BLaER1 (cell line): ENCODE measurements around the gene SPAG5.

ENCODE experiments used
- H3K27ac ChIP-seq: shearing (Covaris generic); formaldehyde crosslinking; 2 replicates; pipeline ENCODE4 v1.8.1; 2022
- H3K27me3 ChIP-seq: shearing (Covaris generic); formaldehyde crosslinking; 2 replicates; pipeline ENCODE4 v1.8.1; 2022
- H3K36me3 ChIP-seq: shearing (Covaris generic); formaldehyde crosslinking; 2 replicates; pipeline ENCODE4 v1.8.1; 2022
- H3K4me1 ChIP-seq: shearing (Covaris generic); formaldehyde crosslinking; 2 replicates; pipeline ENCODE4 v1.8.1; 2022
- H3K4me2 ChIP-seq: shearing (Covaris generic); formaldehyde crosslinking; 2 replicates; pipeline ENCODE4 v1.8.1; 2022
- H3K4me3 ChIP-seq: shearing (Covaris generic); formaldehyde crosslinking; 2 replicates; pipeline ENCODE4 v1.8.1; 2022
- H3K9ac ChIP-seq: shearing (Covaris generic); formaldehyde crosslinking; 2 replicates; pipeline ENCODE4 v1.8.1; 2022
- H3K9me3 ChIP-seq: shearing (Covaris generic); formaldehyde crosslinking; 2 replicates; pipeline ENCODE4 v1.8.1; 2022
- H4K20me1 ChIP-seq: shearing (Covaris generic); formaldehyde crosslinking; 2 replicates; pipeline ENCODE4 v1.8.1; 2022
- Cebpa-rat ChIP-seq: shearing (Covaris generic); IDR thresholded peaks from 2 replicates; pipeline ENCODE4 v1.8.1; 2022

The SPAG5 gene

GRCh38 chr17:28537219-28537610 is 61.6 kb downstream of the SPAG5 start:
- Histone ChIP-seq H3K9me3 (no peaks in the 10 kb centered on the region), H3K36me3 (no peaks in the 10 kb centered on the region), H3K4me3 (no peak overlapping the region), H3K27me3 (no peaks in the 10 kb centered on the region), H3K4me1 (peaks cover 16% of the 10 kb centered on the region), H3K27ac (no peak overlapping the region), H4K20me1 (no peaks in the 10 kb centered on the region), H3K9ac (no peak overlapping the region), H3K4me2 (no peak overlapping the region)
- no peak for TF ChIP-seq Cebpa-rat

GRCh38 chr17:28536532-28537218 is 62.1 kb downstream of the SPAG5 start:
- Histone ChIP-seq H3K4me1 (peaks cover 16% of the 10 kb centered on the region), H3K27ac (no peak overlapping the region), H3K9me3 (no peaks in the 10 kb centered on the region), H3K36me3 (no peaks in the 10 kb centered on the region), H4K20me1 (no peaks in the 10 kb centered on the region), H3K4me3 (no peak overlapping the region), H3K4me2 (no peak overlapping the region), H3K9ac (no peak overlapping the region), H3K27me3 (no peaks in the 10 kb centered on the region)
- TF ChIP-seq Cebpa-rat: no peak

GRCh38 chr17:28534740-28535375 is 64.0 kb downstream of the SPAG5 start:
- no peak for TF ChIP-seq Cebpa-rat
- Histone ChIP-seq H3K9me3 (no peaks in the 10 kb centered on the region), H3K27ac (no peak overlapping the region), H3K27me3 (no peaks in the 10 kb centered on the region), H3K36me3 (no peaks in the 10 kb centered on the region), H3K4me3 (no peak overlapping the region), H3K9ac (no peak overlapping the region), H4K20me1 (no peaks in the 10 kb centered on the region), H3K4me1 (peaks cover 11% of the 10 kb centered on the region; the same call in 1 of the 2 replicates), H3K4me2 (no peak overlapping the region)

GRCh38 chr17:28533091-28533807 is 65.6 kb downstream of the SPAG5 start:
- Histone ChIP-seq H3K4me2 (no peak overlapping the region), H4K20me1 (no peaks in the 10 kb centered on the region), H3K4me3 (no peak overlapping the region), H3K27ac (no peak overlapping the region), H3K9me3 (no peaks in the 10 kb centered on the region), H3K27me3 (no peaks in the 10 kb centered on the region), H3K4me1 (peaks cover 27% of the 10 kb centered on the region), H3K9ac (no peak overlapping the region), H3K36me3 (no peaks in the 10 kb centered on the region)
- TF ChIP-seq Cebpa-rat: no peak

GRCh38 chr17:28532050-28532960 is 66.5 kb downstream of the SPAG5 start:
- H3K4me2 ChIP-seq: no peak overlapping the region
- H4K20me1 ChIP-seq: no peaks in the 10 kb centered on the region
- TF ChIP-seq Cebpa-rat: no peak
- H3K27me3 ChIP-seq: no peaks in the 10 kb centered on the region
- no peak overlapping the region for H3K27ac ChIP-seq
- peaks cover 33% of the 10 kb centered on the region for H3K4me1 ChIP-seq
- no peak overlapping the region for H3K9ac ChIP-seq
- H3K9me3 ChIP-seq: no peaks in the 10 kb centered on the region
- H3K4me3 ChIP-seq: no peak overlapping the region
- no peaks in the 10 kb centered on the region for H3K36me3 ChIP-seq

GRCh38 chr17:28530926-28531325 is 67.9 kb downstream of the SPAG5 start:
- H3K9ac ChIP-seq: no peak overlapping the region
- no peaks in the 10 kb centered on the region for H3K36me3 ChIP-seq
- H3K4me1 ChIP-seq: peaks cover 45% of the 10 kb centered on the region
- no peaks in the 10 kb centered on the region for H3K9me3 ChIP-seq
- H3K4me3 ChIP-seq: no peak overlapping the region
- H3K27ac ChIP-seq: no peak overlapping the region
- H3K27me3 ChIP-seq: no peaks in the 10 kb centered on the region
- H3K4me2 ChIP-seq: no peak overlapping the region
- TF ChIP-seq Cebpa-rat: no peak
- H4K20me1 ChIP-seq: no peaks in the 10 kb centered on the region

GRCh38 chr17:28530250-28530649 is 68.6 kb downstream of the SPAG5 start:
- TF ChIP-seq Cebpa-rat: no peak
- Histone ChIP-seq H3K4me1 (peaks cover 45% of the 10 kb centered on the region), H3K27me3 (no peaks in the 10 kb centered on the region), H3K4me2 (no peak overlapping the region), H3K36me3 (no peaks in the 10 kb centered on the region), H4K20me1 (no peaks in the 10 kb centered on the region), H3K27ac (no peak overlapping the region), H3K9me3 (no peaks in the 10 kb centered on the region), H3K4me3 (no peak overlapping the region), H3K9ac (no peak overlapping the region)

- H3K36me3 ChIP-seq: no peaks in the 10 kb centered on the region
- H3K27me3 ChIP-seq: no peaks in the 10 kb centered on the region
- no peak overlapping the region for H3K4me2 ChIP-seq
- H3K9ac ChIP-seq: no peak overlapping the region
- no peak overlapping the region for H3K4me3 ChIP-seq
- no peaks in the 10 kb centered on the region for H4K20me1 ChIP-seq
- H3K9me3 ChIP-seq: no peaks in the 10 kb centered on the region
- H3K27ac ChIP-seq: no peak overlapping the region
- no peak for TF ChIP-seq Cebpa-rat
- peaks cover 45% of the 10 kb centered on the region for H3K4me1 ChIP-seq
These were observed 69.8 kb downstream of the SPAG5 start for GRCh38 chr17:28529013-28529400.

- Histone ChIP-seq H3K9ac (no peak overlapping the region), H3K36me3 (no peaks in the 10 kb centered on the region), H3K4me1 (peaks cover 41% of the 10 kb centered on the region), H3K4me3 (no peak overlapping the region), H3K4me2 (no peak overlapping the region), H4K20me1 (no peaks in the 10 kb centered on the region), H3K9me3 (no peaks in the 10 kb centered on the region), H3K27ac (no peak overlapping the region), H3K27me3 (no peaks in the 10 kb centered on the region)
- TF ChIP-seq Cebpa-rat: no peak
These were observed 70.4 kb downstream of the SPAG5 start for GRCh38 chr17:28528327-28529012.
